NCI-H2227 (cell line): ENCODE measurements around the gene PSMB7.
A peak's percentile ranks its signal among the peaks of the same experiment; 100 is the strongest.

Experiments used
- DNase-seq: peaks from one replicate; lab custom pipeline; 2025; ENCODE audit not compliant: unreplicated experiment; lab: John Stamatoyannopoulos, UW

PSMB7 gene

DNA sequence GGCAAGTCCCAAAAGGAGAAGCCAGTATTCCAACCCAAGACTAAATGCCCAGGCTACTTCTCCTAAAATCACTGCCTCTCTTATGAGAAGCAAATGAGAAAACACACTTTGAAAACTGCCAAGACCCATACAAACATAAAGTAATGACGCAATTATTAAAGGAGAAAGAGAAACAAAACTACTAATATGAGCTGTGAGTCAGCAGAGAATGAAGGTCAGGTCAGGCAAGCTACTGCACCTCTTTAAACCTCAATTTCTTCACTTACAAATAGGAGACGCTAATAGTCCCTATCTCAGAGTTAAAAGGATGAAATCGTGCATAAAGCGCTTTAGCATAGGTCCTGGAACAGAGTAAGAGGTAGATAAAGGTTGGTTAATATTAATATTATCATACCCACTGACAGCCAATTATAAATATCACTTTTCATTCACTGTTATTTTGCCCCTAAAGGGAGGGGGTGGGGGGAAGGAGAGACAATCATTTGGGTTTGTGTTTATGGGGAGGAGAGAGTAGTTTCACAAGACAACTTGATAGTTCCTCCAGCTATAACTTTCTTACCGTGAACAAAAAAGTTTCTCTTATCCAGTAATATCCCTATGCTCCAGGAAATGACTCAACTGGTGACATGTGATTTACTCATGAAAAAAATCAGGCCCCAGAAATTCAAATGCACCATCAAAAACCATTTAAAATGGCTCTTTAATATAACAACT, 3.6 kb downstream of the PSMB7 start:
- DNase-seq, result no peak

DNA sequence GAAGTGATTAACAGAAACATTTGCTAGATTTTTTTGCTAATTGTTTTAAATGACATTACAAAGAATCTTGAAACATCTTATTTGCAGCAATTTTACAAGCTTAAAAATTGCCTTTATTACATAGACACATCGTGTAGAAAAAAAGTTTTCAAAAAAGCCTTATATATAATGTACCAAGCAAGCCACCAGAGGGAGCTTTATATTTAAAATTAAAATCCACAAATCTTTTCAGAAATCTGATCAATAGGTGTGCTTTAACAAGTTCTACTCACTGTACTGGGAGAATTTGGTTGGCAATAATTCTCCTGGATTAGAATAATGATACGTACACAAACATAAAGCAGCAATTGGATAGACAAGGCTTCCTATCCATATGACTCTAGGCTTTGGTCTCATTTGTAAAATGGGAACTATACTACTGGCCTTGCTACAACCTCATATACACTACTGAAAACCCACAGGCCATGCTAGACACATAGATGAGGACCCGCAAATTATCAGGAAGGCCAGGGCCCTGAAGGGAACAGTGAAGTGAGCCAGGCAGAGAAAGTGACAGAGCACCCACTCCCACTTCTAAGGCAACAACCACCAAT, 4.8 kb downstream of the PSMB7 start:
- DNase-seq, result no peak

DNA sequence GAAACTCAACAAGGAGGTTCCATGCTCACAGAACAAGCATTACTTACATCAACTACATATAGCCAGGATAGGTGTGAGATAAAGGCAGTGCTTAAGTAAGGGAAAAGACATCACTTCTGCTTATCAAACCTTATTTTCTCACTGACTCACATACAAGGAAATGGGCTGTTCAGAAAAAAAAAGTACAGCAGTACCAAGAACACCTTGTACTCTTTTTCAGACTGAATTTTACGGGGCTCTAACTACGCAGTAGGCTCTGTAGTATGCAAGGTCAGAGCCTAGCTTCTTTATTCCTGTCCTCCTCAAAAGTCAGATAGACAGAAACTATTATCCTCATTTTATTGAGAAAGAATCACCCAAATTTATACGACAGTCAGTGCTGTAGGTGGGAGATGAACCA, 5.8 kb downstream of the PSMB7 start:
- DNase-seq, result no peak

DNA sequence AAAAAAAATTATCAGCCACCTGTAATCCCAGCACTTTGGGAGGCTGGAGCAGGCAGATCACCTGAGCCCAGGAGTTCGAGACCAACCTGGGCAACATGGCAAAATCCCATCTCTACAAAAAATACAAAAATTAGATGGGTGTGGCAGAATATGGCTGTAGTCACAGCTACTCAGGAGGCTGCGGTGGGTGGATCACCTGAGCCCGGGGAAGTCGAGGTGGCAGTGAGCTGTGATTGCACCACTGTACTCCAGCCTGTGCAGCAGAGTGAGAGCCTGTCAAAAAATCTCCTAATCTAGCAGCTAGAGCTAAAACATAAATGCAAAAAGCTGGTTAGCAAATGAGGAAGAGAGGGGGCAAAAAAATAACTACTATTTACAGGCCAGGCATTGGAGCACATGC, 12.0 kb downstream of the PSMB7 start:
- DNase-seq, result no peak

DNA sequence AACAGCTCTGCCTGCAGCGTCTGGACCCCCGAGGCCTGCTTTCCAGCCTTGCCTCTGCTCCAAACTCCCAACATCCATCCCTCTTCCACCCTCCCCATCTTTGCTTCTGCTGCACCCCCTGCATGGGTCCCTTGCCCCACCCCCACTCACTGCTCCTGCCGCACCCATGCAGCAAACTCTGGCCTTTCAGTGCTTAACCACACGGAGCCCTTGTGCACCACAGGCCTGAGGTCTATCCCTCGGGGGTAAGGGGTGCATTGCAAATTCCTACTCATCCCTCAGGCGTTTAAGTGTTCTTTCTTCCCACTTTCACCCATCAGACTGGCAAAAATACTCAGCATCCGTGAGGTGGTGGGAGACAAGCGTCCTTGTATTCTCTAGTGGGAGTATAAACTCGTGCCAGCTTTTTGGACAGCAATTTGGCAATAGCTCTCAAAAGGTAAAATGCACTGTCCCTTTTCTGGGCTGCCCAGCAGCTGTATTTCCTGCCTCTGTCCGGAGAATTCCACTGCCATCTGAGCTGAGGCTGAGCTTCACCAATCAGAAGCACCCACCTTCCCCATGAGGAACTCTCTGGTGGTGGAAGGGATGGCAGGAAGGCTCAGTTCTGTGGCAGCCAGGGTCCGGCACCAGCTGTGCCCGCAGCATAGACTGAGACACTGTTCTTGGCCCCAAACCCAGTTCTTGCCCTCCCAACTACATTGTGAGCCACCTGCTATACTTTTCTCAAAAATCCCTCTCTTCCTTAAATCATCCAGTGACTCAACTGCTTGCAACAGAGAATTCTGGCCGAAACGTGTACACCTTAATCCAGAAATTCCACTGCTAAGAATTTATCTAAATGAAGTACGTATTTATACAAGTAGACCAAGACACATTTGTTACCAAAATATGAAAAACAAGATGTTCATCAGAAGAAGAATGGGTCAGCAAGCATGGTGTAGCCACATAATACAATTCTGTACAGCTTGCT, 15.0 kb downstream of the PSMB7 start:
- DNase-seq, result no peak

DNA sequence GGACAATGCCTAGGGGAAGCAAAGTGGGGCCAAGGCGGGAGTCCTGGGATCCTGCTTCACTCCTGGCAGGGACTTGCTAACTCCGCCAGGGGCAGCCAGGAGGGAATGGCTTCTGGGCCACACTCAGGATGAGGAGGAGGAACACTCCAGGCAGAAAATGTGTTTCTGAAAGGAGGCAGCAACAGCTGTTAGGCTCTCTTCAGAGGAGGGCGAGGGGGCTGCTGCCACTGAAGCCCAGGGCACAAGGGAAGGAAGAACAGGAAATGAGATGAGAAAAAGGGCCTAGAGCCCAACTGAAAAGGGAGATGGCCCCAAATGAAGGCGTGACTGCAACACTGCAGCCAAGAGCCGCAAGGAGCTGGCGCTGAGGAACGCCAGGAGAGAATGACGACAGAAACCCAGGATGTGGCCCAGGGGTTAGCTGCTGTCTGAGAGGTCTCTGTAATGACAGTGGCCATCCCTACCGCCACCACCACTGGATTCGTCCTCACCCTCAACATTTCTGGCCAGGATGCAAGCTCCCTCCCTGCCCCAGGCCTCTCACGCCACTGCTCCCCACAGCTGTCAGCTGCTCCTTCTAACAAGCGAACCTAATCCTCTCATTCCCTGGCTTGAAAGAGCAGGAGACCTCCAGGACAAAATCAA, 15.8 kb downstream of the PSMB7 start:
- no peak for DNase-seq

DNA sequence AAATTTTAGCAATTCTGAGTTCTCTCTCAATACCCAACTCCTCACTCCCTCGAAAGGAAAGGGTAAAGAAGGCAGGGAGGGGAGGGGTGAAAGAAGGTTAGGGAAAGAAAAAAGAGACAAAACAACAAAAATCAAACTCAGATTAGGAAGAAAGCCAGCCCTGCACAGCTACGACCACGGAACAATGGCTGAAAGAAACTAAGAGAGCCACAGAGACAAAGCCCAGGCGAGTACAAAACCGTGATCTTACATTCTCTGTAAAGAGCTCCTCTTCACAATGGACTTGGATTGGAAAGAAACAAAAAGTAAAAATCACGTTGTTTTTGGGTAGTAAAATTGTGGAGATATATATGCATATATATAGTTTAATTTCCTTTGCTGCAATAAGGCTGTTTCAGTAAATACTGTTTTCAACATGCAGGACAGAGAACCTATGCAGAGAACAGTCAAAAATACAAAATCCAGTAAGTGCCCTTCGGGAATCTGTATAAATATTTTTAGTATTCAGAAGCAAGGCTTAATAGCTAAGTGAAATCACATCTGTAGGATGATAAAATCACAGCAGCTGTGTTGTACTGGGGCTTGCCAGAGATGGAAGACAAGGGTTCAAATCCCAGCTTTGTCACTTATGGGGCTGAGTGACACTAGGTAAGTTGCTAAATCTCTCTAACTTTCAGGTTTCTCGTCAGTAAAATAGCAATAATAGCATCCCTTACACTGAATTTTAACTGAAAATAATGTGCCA, 16.9 kb downstream of the PSMB7 start:
- no peak for DNase-seq

DNA sequence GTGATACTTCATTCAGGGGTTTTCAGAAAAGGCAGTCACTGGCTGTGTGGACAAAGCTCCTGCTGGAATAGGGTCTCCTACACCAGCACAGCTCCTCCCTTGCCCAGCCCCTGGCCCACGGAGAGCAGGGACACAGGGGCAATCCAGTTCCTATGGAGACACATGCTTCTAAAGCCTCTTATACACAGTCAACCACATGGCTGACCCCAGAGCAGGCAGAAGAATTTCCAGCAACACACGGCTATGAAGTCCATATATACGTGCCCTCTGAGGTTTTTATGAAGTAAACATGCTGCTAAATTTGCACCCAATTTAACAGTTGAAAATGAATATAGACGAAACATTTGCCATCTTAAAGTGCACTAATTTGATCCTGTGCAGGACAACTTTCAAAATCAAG, 19.4 kb downstream of the PSMB7 start:
- no peak for DNase-seq

DNA sequence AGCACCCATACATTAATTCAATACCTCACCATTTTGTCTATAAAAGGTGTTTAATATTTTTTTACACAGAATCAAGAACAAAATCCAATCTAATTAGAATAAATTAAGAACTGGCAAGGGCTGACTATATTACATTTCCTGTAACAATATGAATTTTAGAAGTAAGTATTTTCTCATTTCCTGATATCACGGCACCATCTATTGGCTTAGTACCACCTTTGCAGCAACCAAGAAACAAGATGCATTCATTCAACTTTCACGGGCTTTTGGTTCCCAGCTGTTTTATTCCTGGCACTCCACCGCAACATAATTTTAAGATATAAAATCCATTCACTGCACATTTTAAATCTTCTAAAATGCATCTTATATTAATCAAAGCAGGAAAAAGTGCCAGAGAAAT, 20.6 kb downstream of the PSMB7 start:
- no peak for DNase-seq

DNA sequence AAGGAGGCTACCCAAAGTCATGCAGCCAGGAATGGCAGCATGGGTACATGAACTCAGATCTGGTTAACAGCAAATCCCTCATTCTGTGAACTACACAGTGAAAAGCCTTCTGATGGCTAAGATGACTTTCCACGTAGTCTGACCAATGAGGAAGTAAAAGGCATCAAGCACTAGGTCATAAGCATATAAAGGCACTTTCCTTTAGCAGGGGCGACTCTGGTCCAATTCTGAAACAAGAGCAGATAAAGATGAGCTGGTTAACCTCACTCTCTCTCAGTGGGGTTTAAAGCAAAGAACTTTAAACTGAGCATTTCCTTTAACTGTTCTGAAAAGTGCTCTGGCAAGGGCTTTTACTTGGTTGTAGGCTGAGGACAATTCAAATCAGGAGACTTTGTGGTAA, 21.1 kb downstream of the PSMB7 start:
- DNase-seq, result no peak

DNA sequence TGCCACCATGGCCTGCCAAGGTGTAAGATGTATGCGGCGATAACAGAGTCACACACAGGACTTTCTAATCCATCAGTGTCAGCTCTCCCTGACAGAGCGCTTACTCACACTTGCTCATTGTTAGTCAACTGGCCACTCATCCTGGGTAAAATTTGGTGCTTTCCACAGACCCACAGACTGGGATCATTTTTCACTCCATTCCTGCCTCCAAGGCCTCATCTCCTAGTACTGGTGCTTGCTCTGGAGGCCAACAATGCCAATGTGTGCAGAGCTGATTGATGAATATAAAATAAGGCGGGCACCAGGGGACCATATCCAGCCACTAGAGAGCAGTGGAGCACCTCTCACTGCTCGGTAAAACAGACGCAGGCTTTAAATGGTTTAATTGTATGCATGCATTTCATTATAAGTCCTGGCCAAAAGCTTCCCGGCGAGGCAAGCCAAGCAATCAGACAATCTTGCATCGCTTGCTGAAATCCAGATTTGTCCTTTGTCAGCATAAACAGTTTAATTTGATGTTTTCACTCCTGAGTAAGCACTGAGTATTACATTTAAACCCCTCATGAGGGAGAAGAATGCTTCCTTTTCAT, 22.3 kb downstream of the PSMB7 start:
- DNase-seq, result peak; percentile 16

DNA sequence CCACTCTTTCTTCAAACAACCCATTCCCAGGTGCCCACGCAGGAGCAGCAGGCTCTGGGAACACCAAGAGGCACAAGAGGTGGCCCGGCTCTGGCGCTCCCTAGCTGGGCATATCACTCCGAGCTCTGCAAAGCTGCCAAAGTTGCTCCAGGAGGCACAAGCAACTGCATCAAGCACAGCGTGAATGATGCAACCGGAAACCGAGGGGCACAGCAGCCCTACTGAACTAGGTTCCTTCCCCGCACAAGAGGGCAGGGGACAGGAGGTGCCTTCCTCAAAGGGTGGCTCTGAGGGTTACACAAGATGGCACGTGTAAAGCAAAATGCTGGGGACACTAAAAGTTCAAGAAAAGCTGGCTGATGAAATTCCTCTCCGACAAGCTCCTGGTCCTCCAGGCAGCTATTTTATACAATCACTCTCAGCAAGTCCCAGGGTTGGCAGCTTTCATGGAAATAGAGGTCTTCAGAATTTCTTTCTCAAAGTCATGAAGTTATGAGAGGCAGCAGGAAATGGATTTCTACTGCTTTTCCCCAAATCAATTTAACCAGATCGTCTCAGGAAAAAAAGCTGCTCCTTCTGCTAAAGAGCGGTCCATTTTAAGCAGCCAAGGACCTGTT, 22.9 kb downstream of the PSMB7 start:
- no peak for DNase-seq

DNA sequence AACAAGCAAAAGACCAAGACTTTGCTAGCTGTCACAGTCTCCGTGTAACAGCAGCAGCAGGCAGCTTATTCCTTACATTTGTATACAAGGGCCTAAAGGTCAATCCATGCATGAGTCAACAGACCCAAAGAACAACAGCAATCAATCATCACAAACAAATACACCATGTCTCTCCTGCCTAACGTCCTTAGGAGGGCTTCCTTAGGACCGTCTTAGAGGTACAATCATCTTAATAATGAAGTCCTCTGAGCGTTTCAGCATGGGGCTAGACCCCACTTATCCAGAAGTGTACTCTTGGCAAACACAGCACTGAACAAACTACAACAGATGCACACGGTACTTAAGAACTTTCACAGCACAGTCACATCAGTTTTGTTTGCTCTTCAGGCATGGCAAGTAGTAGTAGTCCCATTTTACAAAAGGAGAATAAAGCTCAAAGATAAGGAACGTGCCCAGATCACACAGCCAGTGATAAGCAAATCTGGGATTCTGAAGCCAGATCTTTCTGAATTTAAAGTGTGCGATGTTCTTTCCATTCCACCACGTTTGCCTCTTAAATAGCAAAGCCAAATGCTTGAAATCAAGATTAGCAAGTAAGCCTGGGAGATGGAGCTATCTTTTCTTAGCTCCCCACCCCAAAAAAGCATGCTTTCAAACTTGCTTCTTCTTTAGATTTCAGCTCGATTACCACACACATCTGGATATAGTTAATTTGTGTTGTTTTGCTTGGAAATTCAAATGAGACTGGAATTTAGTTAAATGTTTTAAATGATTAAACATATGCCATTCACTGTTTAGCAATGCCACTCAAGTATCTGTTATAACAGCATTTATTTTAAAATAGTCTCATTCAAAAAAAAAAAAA, 24.2 kb downstream of the PSMB7 start:
- DNase-seq, result peak; percentile 32

DNA sequence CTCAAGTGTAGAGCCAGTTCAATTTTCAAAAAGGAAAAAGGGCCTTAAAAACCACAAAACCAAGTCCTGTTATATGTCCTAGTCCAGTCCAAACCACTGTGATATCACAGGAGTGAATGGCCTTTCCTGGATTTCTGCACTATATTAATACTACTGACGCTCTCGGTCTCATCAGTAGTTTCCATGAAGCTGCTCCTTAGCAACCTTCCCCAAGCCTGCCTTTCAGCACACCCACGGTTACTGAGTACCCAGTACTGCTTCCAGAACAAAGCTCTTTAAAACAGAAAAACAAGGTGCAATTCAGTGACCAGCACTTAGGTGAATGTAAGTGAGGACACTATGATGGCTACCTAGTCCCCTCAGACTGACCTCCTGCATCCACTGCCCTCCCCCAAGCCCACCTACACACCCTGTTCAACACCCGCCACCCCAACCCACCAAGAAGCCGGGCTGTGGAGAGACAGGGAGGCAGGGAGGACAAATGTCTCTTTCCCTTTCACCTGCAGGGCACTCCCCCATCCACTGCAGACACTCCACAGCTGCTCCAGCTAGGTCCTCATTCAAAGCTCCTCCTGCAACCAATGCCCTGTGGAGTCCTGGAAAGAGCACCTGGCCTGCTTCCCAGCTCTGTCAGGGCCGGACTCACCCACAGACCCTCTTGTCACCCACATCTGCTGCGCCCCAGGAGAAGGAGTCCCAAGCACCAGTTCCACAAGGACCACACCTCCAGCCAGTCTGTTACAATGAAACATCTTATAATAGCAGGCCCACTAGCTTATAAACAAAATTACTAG, 25.9 kb downstream of the PSMB7 start:
- no peak for DNase-seq

DNA sequence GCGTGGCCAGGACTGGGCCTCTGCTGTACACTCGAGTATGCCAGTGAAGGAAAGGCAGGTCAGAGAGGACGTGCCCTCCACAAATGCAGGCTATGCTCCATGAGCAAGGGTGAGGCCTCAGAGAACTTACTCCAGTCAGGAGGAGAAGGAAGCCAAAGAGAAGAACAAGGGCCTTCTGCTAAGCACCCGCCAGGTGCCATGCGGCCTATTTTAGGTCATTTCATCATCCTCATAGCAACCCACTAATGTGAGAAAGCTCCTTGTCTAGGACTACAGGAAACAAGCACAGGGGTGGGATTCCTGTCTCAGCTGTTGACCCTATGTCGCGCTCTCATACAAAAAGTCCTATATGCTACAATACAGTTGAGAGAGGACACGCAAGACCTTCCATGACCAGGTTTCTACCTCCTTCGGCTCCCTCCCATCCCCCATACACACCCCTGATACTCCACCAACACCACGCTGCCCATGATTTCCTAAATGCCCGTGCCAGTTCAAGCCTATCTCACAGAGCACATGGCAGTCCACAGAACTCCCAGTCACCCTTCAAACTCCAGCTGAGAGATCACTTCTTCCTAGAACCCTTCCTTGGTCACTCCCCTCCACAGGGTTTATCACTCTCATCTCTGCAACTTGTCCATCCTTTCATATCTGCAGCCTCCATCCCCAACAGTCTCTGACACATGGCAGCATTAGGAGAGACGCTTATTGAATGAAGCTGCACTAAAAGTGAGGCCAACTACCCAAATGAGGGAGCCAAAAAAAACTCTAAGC, 26.8 kb downstream of the PSMB7 start:
- DNase-seq, result no peak

DNA sequence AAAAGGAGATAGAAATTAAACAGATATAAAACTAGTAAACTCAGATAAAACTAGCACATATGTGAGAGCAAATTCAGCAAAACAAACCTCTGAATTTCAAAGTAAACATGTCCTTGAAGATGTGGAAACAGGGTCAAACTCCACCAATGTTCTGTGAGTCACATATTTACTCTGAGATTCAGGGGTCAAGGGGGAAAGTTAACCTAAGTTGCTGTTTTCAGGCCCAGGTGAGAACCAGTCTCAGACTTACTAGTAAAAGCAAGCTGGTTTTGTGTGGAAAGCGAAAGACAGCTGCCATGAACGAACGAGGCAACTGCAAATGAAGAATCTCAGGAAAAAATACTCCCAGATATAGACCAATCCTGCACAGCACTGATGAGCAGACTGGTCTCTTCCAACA, 29.0 kb downstream of the PSMB7 start:
- DNase-seq, result no peak

DNA sequence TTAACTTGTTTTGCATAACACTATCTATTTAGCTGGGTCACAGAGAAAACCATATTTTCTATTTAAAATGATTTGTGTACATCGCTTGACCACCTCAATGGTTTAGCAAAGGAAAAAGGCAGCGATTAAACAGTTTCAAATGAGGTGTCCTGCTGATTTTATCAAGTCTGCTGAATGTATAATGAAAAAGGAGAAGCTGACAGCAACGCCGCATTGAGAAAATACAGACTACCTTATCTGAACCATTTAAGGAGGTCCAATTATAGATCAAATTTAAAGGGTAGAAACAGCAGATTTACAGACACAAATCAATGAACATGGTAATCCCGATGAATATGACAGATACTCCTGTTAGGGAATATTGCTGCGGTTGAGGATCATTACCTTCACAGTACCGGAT, 29.6 kb downstream of the PSMB7 start:
- no peak for DNase-seq
